ENCODE results near the gene PTGR1. TPM values are rescaled to one million over a fixed set of nuclear protein-coding genes. Genes with fewer than 3 reads are reported as not detected.
"Not testable (repeated sequence)": the region's sequence is repeated elsewhere in the genome, so short reads cannot be mapped to it uniquely, and the experiment has no call there.

PTGR1 gene
- total RNA-seq, 3 donors from 2014 or later = 30.0 to 87.1 (median 68.2) TPM

- intact Hi-C loops (cut with DNase I; ENCODE audit: low total_unique reads) = no loop called here
- H3K4me1 ChIP-seq = no peaks in the 10 kb centered on the region
- H3K27ac ChIP-seq = no peak overlapping the region
- H3K36me3 ChIP-seq = no peaks in the 10 kb centered on the region
- no peaks in the 10 kb centered on the region for H3K27me3 ChIP-seq
- TF ChIP-seq CTCF (IDR thresholded peaks at IDR 0.05) = no peak
- TF ChIP-seq POLR2A (IDR thresholded peaks at IDR 0.05) = no peak
- no peak for TF ChIP-seq POLR2AphosphoS5 (IDR thresholded peaks at IDR 0.05)
- H3K4me3 ChIP-seq = no peak overlapping the region
- H3K9me3 ChIP-seq = no peaks in the 10 kb centered on the region
- no peak for DNase-seq (ENCODE audit: low spot score in 2 of 2)
These were observed 28.0 kb upstream of the PTGR1 start for GRCh38 chr9:111627260-111627963.

GRCh38 chr9:111622626-111623025 is 23.2 kb upstream of the PTGR1 start:
- Histone ChIP-seq H3K4me1 (no peaks in the 10 kb centered on the region), H3K4me3 (no peak overlapping the region), H3K27ac (no peak overlapping the region), H3K36me3 (no peaks in the 10 kb centered on the region), H3K9me3 (no peaks in the 10 kb centered on the region), H3K27me3 (no peaks in the 10 kb centered on the region)
- DNase-seq (ENCODE audit: low spot score in 2 of 2) = no peak
- intact Hi-C loops (cut with DNase I; ENCODE audit: low total_unique reads) = no loop called here
- TF ChIP-seq POLR2A (IDR thresholded peaks at IDR 0.05) (no peak), CTCF (IDR thresholded peaks at IDR 0.05) (no peak), POLR2AphosphoS5 (IDR thresholded peaks at IDR 0.05) (no peak)

GRCh38 chr9:111621895-111622480 is 22.5 kb upstream of the PTGR1 start:
- intact Hi-C loops (cut with DNase I; ENCODE audit: low total_unique reads) = no loop called here
- no peaks in the 10 kb centered on the region for H3K4me1 ChIP-seq
- H3K27me3 ChIP-seq = no peaks in the 10 kb centered on the region
- TF ChIP-seq POLR2AphosphoS5 (IDR thresholded peaks at IDR 0.05) (no peak), CTCF (IDR thresholded peaks at IDR 0.05) (peak; percentile 41 to 94 (median 76))
- no peak overlapping the region for H3K27ac ChIP-seq
- no peaks in the 10 kb centered on the region for H3K9me3 ChIP-seq
- no peaks in the 10 kb centered on the region for H3K36me3 ChIP-seq
- no peak for DNase-seq (ENCODE audit: low spot score in 2 of 2)
- no peak overlapping the region for H3K4me3 ChIP-seq

- intact Hi-C loops (cut with DNase I; ENCODE audit: low total_unique reads); H3K27ac ChIP-seq; H3K9me3 ChIP-seq; H3K4me1 ChIP-seq; H3K36me3 ChIP-seq; H3K4me3 ChIP-seq; DNase-seq (ENCODE audit: low spot score in 2 of 2); H3K27me3 ChIP-seq: not testable (repeated sequence)
These were observed 17.9 kb upstream of the PTGR1 start for GRCh38 chr9:111617349-111617748.

GRCh38 chr9:111615928-111616327 is 16.5 kb upstream of the PTGR1 start:
- H3K27ac ChIP-seq = peak overlapping the region in 1 of 2 donors; percentile 7
- no peak for TF ChIP-seq CTCF (IDR thresholded peaks at IDR 0.05)
- TF ChIP-seq POLR2AphosphoS5 (IDR thresholded peaks at IDR 0.05) = no peak
- TF ChIP-seq POLR2A (IDR thresholded peaks at IDR 0.05) = no peak

More at GRCh38 chr9:111615928-111616327, 16.5 kb upstream of the PTGR1 start:
- intact Hi-C loops (cut with DNase I; ENCODE audit: low total_unique reads) = no loop called here
- Histone ChIP-seq H3K4me3 (no peak overlapping the region), H3K9me3 (no peaks in the 10 kb centered on the region), H3K27me3 (no peaks in the 10 kb centered on the region), H3K4me1 (peaks cover 0 to 7% of the 10 kb centered on the region in 2 donors), H3K36me3 (no peaks in the 10 kb centered on the region)
- DNase-seq (ENCODE audit: low spot score in 2 of 2) = no peak

All from breast epithelium (tissue), 4 donors.